Measurements from ENCODE around the gene TANC1.
A peak's percentile ranks its signal among the peaks of the same experiment; 100 is the strongest.

The TANC1 gene

DNA sequence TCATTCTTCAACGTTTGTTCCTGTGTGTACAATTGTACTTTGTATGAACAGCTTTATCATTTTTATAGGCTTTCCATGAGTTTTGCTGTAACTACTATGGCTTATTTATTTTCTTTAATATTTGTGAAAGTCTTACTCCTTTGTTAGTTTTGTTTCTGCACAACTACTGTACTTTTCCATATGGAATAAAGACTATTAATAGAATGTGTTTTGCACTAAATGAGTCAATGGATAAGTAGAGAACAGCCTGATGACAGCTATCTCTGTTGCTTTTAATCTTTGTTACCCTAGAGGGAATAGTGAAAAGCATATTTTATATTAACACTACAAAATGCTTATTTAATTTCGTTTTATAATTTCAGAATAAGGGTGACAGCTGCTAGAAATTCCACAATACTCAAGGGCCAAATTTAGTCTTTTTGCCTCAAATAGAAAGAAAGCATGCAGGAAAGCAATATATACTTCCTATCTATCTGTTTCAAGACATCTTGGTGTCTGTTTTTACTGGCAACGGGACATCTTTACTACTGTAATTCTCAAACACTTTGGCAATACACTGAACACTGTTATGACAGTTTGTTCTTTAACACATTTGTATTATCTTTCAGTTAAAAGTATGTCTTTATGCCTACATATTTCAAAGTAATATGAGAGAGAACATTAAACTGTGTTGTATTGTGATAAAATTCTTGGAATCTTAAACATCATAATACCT is 264.2 kb downstream of the TANC1 start:
- DNase-seq, result no peak

DNA sequence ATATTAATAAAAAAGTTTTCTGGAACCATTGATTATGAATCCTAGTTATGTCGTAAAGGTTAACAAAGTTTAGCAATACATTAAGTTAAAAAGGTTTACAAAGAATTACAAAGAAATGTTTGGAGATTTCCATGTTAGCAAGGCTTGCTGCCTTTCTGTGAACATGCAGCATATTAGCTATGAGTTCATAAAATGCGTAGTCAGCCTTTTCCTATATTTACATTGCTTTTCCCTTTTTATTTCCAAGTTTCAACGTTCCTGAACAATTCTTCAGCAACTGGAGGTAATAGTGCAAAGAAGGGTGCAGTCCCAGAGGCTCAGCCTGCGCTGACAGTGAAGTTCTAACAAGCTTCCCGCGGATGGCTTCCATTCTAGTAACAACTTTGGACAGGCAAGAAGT is 266.4 kb downstream of the TANC1 start:
- no peak for DNase-seq

- no peak for DNase-seq
Measured at GRCh38 chr2:159243529-159243928, 275.1 kb downstream of the TANC1 start.

DNA sequence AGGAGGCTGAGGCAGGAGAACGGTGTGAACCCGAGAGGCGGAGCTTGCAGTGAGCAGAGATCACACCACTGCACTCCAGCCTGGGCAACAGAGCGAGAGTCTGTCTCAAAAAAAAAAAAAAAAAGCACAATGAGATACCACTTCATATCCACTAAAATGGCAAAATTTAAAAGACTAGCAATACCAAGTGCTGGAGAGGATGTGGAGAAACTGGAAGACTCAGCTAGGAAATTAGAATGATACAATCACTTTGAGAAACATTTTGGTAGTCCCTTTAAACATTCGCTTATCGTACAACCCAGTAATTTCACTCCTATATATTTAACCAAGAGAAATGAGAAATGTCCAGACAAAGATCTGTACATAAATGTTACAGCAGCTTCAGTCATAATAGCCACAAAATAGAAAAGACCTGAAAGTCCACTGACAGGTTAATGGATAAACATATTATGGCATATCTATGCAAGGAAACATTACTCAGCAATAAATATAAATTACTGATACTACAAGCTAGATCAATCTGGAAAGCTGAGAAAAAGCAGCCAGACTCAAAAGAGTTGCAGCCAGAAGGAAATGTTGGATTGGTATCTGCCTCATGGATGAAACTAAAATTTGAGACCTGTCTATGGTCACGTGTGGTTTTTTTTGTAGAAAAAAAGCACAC is 278.0 kb downstream of the TANC1 start:
- DNase-seq, result no peak

GRCh38 chr2:159249990-159250715 is 281.7 kb downstream of the TANC1 start:
- peak; percentile 86 for DNase-seq

DNA sequence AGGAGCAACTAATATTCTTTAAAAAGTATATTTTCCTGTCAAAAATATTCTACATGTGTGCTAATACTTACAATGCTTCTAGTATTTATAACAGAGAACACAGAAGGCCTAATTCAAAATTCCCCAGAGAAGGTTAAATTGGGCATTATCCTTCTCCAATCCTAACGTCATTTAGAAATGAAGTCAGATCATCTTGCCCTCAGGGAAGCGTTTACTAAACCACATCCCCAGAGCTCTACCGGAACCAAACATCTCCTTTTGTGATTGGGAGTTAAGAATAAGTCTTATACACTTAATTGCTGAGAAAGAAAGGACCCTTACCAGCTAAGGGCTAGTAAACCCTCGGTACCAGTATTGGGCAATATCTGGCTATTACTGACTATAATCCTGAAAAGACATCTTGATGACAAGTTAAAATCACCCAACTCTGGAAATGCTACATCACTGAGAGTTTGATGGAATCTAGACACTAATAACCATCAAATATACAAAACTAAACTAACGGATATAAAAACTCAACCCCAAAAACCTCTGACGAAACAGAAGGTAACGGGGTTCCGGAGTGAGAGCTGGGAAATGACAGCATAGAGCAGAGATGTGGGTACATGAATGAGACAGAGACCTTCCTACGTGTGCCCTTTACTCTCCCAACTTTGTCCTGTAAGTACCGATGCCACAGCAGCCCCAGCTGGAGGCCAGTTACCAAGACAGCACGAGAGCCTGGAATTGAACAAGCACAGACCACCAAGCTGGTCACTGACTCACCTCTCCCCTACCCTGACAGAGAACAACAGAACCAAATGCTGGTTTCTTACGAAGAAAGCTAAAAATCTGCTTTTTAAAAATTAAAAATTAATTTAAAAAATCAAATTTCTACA is 283.1 kb downstream of the TANC1 start:
- peak; percentile 32 for DNase-seq

DNA sequence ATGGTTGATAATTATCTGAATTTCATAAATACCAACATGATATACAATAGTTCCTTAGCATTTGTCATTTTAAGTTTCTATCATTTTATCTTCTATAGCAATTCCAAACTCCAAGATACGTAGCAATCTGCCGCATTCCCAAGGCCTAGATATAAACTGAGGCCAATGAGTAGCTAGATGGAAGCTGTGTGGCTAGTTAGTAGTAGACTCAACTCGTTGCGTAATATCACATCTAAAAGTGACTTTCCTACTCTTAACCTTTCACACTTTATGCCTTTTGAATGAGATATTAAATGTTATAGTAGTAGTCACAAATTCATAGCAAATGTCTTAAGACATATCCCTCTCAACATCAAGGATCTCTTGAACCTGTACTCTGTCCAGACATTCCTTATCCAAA is 284.5 kb downstream of the TANC1 start:
- no peak for DNase-seq

DNA sequence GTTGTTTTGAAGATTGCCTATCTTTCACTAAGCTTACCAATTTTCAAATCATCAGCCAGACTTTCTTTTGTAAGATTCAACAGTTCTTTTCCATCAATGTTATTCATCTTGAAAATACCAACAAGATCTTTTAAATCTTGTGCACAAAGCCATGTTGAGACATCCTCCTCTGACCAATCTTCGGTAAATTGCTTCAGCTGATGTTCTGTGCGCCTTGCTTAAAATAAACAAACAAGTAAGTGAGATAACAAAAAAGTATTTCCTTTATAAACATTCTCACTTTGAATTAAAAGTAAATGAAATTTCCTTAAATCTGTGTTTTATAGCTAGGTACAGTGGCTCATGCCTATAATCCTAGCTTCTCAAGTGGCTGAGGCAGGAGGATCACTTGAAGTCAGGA is 287.7 kb downstream of the TANC1 start:
- DNase-seq, result peak; percentile 33

GRCh38 chr2:159262226-159262625 is 293.8 kb downstream of the TANC1 start:
- no peak for DNase-seq

GRCh38 chr2:159262904-159263303 is 294.5 kb downstream of the TANC1 start:
- no peak for DNase-seq

GRCh38 chr2:159265171-159265576 is 296.7 kb downstream of the TANC1 start:
- peak; percentile 42 for DNase-seq

DNA sequence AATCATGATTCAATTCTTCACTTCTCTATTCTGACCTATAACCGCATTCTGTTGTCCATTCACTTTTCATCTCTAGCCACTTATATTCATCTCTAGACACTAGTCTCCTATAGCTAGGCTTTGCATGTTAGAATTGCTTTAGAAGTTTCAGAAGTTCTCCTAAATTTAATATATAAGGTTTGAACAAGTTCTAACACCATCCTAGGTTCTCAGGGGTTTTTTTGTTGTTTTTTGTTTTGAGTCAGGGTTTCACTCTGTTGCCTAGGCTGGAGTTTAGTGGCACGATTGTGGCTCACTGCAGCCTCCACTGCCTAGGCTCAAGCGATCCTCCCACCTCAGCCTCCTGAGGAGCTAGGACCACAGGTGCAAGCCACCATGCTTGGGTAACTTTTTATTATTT is 298.1 kb downstream of the TANC1 start:
- no peak for DNase-seq

DNA sequence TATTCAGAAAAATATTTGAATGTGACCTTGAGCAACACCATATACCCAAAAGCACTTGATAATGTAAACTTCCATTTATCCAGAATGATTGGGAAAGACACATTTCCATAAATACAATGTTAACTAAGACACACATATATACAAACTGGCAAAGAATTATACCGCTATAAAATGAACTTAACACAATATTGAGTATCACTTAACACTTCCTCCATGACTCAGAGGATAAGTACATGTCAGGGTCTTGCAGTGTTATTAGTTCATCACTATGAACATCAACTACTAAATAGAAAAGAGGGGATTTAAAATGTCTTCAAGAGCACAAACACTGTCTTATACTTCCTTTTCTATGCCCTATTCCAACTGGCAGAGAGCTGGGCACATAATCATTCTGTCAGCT is 299.5 kb downstream of the TANC1 start:
- no peak for DNase-seq

DNA sequence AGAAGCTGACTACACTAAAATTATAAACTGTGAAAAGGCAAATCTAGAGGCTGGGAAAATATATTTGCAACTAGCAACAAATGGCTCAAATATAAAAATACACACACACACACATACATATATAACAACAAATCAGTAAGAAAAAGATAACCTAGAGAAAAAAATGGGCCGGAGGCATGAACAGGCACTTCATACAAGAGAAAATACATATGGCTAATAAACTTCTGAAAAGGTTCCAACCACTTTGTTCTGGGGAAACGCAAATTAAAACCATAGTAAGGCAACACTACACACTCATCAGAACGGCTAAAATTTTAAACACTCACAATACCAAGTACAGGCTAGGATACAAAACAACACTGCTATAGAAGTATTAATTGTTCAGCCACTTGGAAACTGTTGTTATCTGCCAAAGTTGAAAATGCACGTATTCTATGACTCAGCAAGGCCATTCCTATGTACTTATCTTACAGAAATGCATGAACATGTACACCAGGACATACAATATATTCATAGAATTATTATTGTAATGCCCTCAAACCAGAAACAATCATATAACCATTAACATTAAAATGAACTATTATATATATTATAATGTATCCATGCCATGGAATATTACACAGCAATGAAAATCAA is 302.4 kb downstream of the TANC1 start:
- DNase-seq, result no peak

DNA sequence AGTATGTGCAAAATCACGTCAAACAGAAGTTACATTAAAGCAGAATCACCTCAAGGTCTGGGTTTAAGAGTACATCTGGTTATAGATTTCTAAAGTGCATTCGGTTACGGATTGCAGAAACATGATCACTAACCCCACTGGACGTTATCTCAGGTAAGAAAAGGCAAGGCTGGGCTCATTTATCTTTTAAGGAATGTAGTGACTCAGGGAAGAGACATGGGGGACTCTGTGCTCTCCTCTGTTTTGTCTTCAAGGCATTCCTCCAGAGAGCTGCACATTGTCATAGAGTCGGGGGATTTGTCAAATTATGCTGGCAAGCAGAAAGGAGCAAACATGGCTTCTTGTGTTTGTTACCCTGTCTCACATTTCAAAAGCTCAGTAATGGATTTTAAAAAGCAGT is 303.7 kb downstream of the TANC1 start:
- DNase-seq, result no peak

GRCh38 chr2:159275111-159275510 is 306.7 kb downstream of the TANC1 start:
- DNase-seq, result no peak

DNA sequence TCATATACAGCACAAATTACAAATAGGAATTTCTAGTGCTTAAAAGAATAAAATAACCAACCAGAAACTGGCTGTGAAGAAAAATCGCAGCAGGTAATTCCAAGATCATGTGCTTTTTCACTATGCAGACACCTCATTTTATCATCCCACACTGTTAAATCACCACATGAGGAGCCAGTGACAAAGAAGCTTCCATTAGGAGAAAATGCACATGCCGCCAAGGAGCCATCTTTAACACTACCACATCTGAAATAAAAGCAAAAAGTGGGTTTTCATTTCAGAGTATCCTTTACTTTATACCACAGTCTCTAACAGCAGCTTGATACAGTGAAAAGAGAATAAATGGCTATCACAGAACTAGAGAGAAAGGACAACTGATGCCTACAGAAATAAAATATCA is 311.3 kb downstream of the TANC1 start:
- no peak for DNase-seq

- no peak for DNase-seq
Measured at GRCh38 chr2:159281002-159281401, 312.6 kb downstream of the TANC1 start.

Data from EL (cell line).